IMR-90 (cell line): Measurements from ENCODE around the gene INAVA. TPM values are rescaled to one million over a fixed set of nuclear protein-coding genes. Genes with fewer than 3 reads are reported as not detected.

ENCODE experiments used
- ATAC-seq: fragments of 200-7000 bp; cut with Tn5 transposase; 2 replicates; pipeline ENCODE4 v1.9.1; 2020; ENCODE audit warnings: low read depth, mild to moderate bottlenecking, moderate library complexity
- BruUV-seq: library from RNA; stranded (reverse); fragments of 400-500 nt; replicated peaks from 2 replicates; lab custom pipeline; 2021; lab: Mats Ljungman, UMichigan
- CTCF ChIA-PET: fragments of 300-600 bp; formaldehyde crosslinking; extraction: SDS; loops from one replicate; lab custom pipeline; 2021; ENCODE audit warnings: antibody characterized with exemption; lab: Yijun Ruan, JAX
- POLR2A ChIA-PET: fragments of 300-600 bp; sonication (Branson Sonifier 250); formaldehyde crosslinking; loops from one replicate; lab custom pipeline; 2022; ENCODE audit warnings: antibody characterized with exemption; ENCODE audit not compliant: unreplicated experiment; lab: Charles Lee
- DNase-seq: peaks from one replicate; pipeline ENCODE4 v3.0.0; 2013
- H2AFZ ChIP-seq: replicated peaks from 2 replicates; pipeline ENCODE3; 2013; ENCODE audit warnings: low read length, mild to moderate bottlenecking; ENCODE audit not compliant: poor library complexity
- H2AK5ac ChIP-seq: 2 replicates; pipeline ENCODE4 v1.6.1; 2013; ENCODE audit warnings: low read depth, low read length, inconsistent platforms
- H2AK9ac ChIP-seq: replicated peaks from 2 replicates; pipeline ENCODE3; 2013; ENCODE audit warnings: mild to moderate bottlenecking, low read depth, low read length, moderate library complexity; ENCODE audit not compliant: poor library complexity
- H2BK120ac ChIP-seq: 2 replicates; pipeline ENCODE4 v1.6.1; 2013; ENCODE audit warnings: low read depth, low read length, inconsistent platforms
- H2BK15ac ChIP-seq: 3 replicates; pipeline ENCODE4 v1.6.1; 2013; ENCODE audit warnings: low read depth, low read length, inconsistent platforms
- H2BK20ac ChIP-seq: 2 replicates; pipeline ENCODE4 v1.6.1; 2013; ENCODE audit warnings: low read depth, mild to moderate bottlenecking, inconsistent platforms, low read length, moderate library complexity
- H2BK5ac ChIP-seq: 2 replicates; pipeline ENCODE4 v1.6.1; 2013; ENCODE audit warnings: mild to moderate bottlenecking, low read depth, low read length, inconsistent platforms; ENCODE audit not compliant: poor library complexity, severe bottlenecking
- H3K14ac ChIP-seq: replicated peaks from 2 replicates; pipeline ENCODE4 v1.6.1; 2013; ENCODE audit warnings: low read depth, low read length, inconsistent platforms
- H3K18ac ChIP-seq: 2 replicates; pipeline ENCODE4 v1.6.1; 2013; ENCODE audit warnings: low read depth, low read length, control low read depth
- H3K23ac ChIP-seq: 2 replicates; pipeline ENCODE4 v1.6.1; 2013; ENCODE audit warnings: low read depth, low read length, inconsistent platforms
- H3K27ac ChIP-seq: 2 replicates; pipeline ENCODE4 v1.5.1; 2013; ENCODE audit warnings: mild to moderate bottlenecking, control low read depth, low read length; ENCODE audit not compliant: insufficient read depth
- H3K27me3 ChIP-seq: 2 replicates; pipeline ENCODE4 v1.6.1; 2013; ENCODE audit warnings: low read length; ENCODE audit not compliant: control insufficient read depth, insufficient read depth
- H3K36me3 ChIP-seq: 2 replicates; pipeline ENCODE4 v1.6.1; 2013; ENCODE audit warnings: low read length, mixed read lengths; ENCODE audit not compliant: control insufficient read depth, insufficient read depth
- H3K4ac ChIP-seq: 2 replicates; pipeline ENCODE4 v1.6.1; 2013; ENCODE audit warnings: low read depth, low read length, inconsistent platforms
- H3K4me1 ChIP-seq: 2 replicates; pipeline ENCODE4 v1.6.1; 2013; ENCODE audit warnings: low read length, mixed read lengths; ENCODE audit not compliant: control insufficient read depth, insufficient read depth
- H3K4me2 ChIP-seq: 2 replicates; pipeline ENCODE4 v1.6.1; 2013; ENCODE audit warnings: low read depth, mild to moderate bottlenecking, control low read depth, low read length, moderate library complexity
- H3K4me3 ChIP-seq: 2 replicates; pipeline ENCODE4 v1.5.1; 2013; ENCODE audit warnings: low read depth, mild to moderate bottlenecking, control low read depth, low read length, moderate library complexity; ENCODE audit not compliant: insufficient read depth
- H3K56ac ChIP-seq: 2 replicates; pipeline ENCODE4 v1.6.1; 2013; ENCODE audit warnings: low read length, inconsistent platforms; ENCODE audit not compliant: insufficient read depth; ENCODE audit errors: extremely low read depth
- H3K79me1 ChIP-seq, 2 experiments: 2 replicates each; pipeline ENCODE4 v1.6.1; 2013; ENCODE audit warnings: low read length in 2 of 2, inconsistent platforms in 1 of 2, low read depth in 1 of 2
- H3K9ac ChIP-seq: 2 replicates; pipeline ENCODE4 v1.6.1; 2013; ENCODE audit warnings: low read depth, low read length, control low read depth
- H3K9me1 ChIP-seq: 2 replicates; pipeline ENCODE4 v1.6.1; 2013; ENCODE audit warnings: low read length, inconsistent platforms; ENCODE audit not compliant: insufficient read depth
- H3K9me3 ChIP-seq: 2 replicates; pipeline ENCODE4 v1.6.1; 2013; ENCODE audit warnings: low read length; ENCODE audit not compliant: control insufficient read depth, insufficient read depth
- H4K20me1 ChIP-seq: 2 replicates; pipeline ENCODE4 v1.6.1; 2013; ENCODE audit warnings: low read length, inconsistent platforms; ENCODE audit not compliant: insufficient read depth
- H4K5ac ChIP-seq: 2 replicates; pipeline ENCODE4 v1.6.1; 2013; ENCODE audit warnings: mild to moderate bottlenecking, low read depth, low read length, control low read depth
- H4K8ac ChIP-seq, 2 experiments: 2 replicates each; pipeline ENCODE4 v1.6.1; 2013; ENCODE audit warnings: low read depth in 2 of 2, low read length in 2 of 2, control low read depth in 1 of 2, inconsistent platforms in 1 of 2
- H4K91ac ChIP-seq: 2 replicates; pipeline ENCODE4 v1.6.1; 2013; ENCODE audit warnings: low read depth, low read length, inconsistent platforms; ENCODE audit not compliant: insufficient read depth
- BHLHE40 ChIP-seq: fragments of 150-350 bp; IDR thresholded peaks from 2 replicates; pipeline ENCODE4 v1.6.1; 2016; ENCODE audit warnings: mild to moderate bottlenecking, low read depth, low read length
- CHD1 ChIP-seq: IDR thresholded peaks from 2 replicates; pipeline ENCODE4 v1.6.1; 2012; ENCODE audit warnings: low read depth, low read length, improper control_type of control experiment
- FOS ChIP-seq: fragments of 150-350 bp; IDR thresholded peaks from 2 replicates; pipeline ENCODE4 v1.6.1; 2016; ENCODE audit warnings: low read depth, low read length
- MAFK ChIP-seq: IDR thresholded peaks from 2 replicates; pipeline ENCODE4 v1.6.1; 2012; ENCODE audit warnings: low read depth, low read length, improper control_type of control experiment
- NFE2L2 ChIP-seq: fragments of 150-350 bp; IDR thresholded peaks from 2 replicates; pipeline ENCODE4 v1.6.1; 2016; ENCODE audit warnings: low read depth, mild to moderate bottlenecking, low read length
- RFX5 ChIP-seq: IDR thresholded peaks from 2 replicates; pipeline ENCODE4 v1.8.0; 2012; ENCODE audit warnings: low read depth, mild to moderate bottlenecking, low read length, moderate library complexity
- WGBS, 2 experiments: methylation state at CpG; one replicate each; pipeline versions ENCODE4 v1.1.5 to v1.1.7; 2013; ENCODE audit warnings: missing lambda C conversion rate in 2 of 2; ENCODE audit not compliant: insufficient read length in 1 of 2; ENCODE audit errors: extremely low coverage in 2 of 2; 5-methylcytosine and 5-hydroxymethylcytosine counted together
- dilution Hi-C: fragments of 300-500 bp; cut with HindIII; formaldehyde crosslinking; loops from one replicate; pipeline ENCODE4 v1.14.3; 2018; ENCODE audit warnings: low sequenced_read_pairs; ENCODE audit not compliant: unreplicated experiment
- in situ Hi-C: fragments of 300-500 bp; cut with MboI; formaldehyde crosslinking; loops from 3 replicates; pipeline ENCODE4 v1.14.3; 2019; ENCODE audit warnings: low sequenced_read_pairs, inconsistent platforms, mixed read lengths
- intact Hi-C: fragments of 100-400 bp; cut with micrococcal nuclease; formaldehyde crosslinking; loops from 2 replicates; pipeline ENCODE4 v1.10.0; 2022
- polyA plus RNA-seq, 3 experiments: library from polyadenylated mRNA; depleted of rRNA; stranded (reverse); fragments of >200 nt; gene quantifications; 2 replicates each; pipeline ENCODE4 v1.2.3, GENCODE V29; 2012; ENCODE audit warnings: low replicate concordance in 1 of 3
- total RNA-seq: library from RNA; depleted of rRNA; stranded (reverse); fragments of >200 nt; gene quantifications from 2 replicates; pipeline ENCODE4 v1.2.3, GENCODE V29; 2012

Gene INAVA
- total and polyA plus RNA-seq, 2 of the 4 experiments (the other 2 are of a cell fraction) = under 0.01 to 0.07 TPM

DNA sequence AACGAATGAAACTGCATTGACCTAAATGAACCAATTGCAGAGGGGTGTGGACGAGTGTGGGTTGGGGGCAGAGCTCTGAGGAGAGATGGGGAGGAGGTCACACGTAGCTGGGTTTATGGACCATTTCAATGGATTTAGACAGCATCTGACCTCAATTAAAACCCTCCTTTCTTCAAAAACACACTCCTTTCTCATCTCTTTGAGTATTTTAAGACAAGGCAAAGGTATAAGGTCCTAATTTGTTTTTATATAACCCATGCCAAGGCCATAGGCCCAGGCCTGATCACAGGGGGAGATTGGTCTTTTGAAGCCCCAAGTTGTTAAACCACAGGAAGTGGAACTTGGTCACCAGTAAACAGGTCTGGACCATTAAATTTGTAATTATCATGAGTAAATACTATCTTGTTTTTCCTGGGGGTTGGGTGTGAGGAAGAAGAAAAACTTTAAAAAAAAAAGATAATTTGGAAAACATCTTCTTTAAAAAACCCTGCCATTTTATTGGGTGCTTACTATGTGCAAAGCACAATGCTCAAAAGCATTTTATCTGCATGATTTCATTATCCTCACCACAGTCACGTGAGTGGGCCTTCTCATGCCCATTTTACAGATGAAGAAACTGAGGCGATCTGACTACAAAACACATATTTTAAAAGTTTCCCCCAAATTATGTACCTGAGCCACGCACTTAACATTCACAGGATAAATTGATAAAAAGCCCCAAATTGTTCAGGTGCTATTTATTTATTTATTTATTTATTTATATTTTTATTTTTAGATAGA lies 8.9 kb upstream of the INAVA start:
- H4K8ac ChIP-seq = no peak overlapping the region
- no peak overlapping the region for H3K4me3 ChIP-seq
- no peaks in the 10 kb centered on the region; the same call in 1 of the 2 replicates for H3K4me1 ChIP-seq
- TF ChIP-seq BHLHE40 (no peak), FOS (no peak), CHD1 (no peak), RFX5 (no peak), NFE2L2 (no peak), MAFK (no peak)
- dilution Hi-C loops = no loop called here
- no peak overlapping the region for H3K56ac ChIP-seq
- H3K4me2 ChIP-seq = no peak overlapping the region
- no peak overlapping the region for H3K18ac ChIP-seq
- no peak overlapping the region for H2BK15ac ChIP-seq
- no peak overlapping the region for H2BK20ac ChIP-seq
- CTCF ChIA-PET = no interaction called here
- no peak overlapping the region for H3K14ac ChIP-seq
- no peak overlapping the region for H2AK9ac ChIP-seq
- H3K4ac ChIP-seq = no peak overlapping the region
- no peaks in the 10 kb centered on the region for H3K9me1 ChIP-seq
- H3K9me3 ChIP-seq = no peaks in the 10 kb centered on the region
- in situ Hi-C loops = no loop called here
- H2AK5ac ChIP-seq = no peak overlapping the region
- no peak for DNase-seq
- H3K27me3 ChIP-seq = peaks cover 40% of the 10 kb centered on the region
- H4K5ac ChIP-seq = no peak overlapping the region
- H4K20me1 ChIP-seq = no peaks in the 10 kb centered on the region
- H3K27ac ChIP-seq = no peak overlapping the region
- no peak overlapping the region for H3K23ac ChIP-seq
- H4K91ac ChIP-seq = no peak overlapping the region
- WGBS, 2 experiments = 60% methylated on average over 1 of the region's 6 CpGs; no CpG with 5 or more reads in 1 of the 2 experiments
- BruUV-seq = no TSS peak
- no peak overlapping the region for H3K9ac ChIP-seq
- no peak overlapping the region for H2BK5ac ChIP-seq
- no peak for ATAC-seq
- H2BK120ac ChIP-seq = no peak overlapping the region
- no peak overlapping the region for H2AFZ ChIP-seq
- H3K36me3 ChIP-seq = no peaks in the 10 kb centered on the region
- intact Hi-C loops = loop anchor here (10.0 kb wide), 1 partner anchor 139 kb away; the partner anchor contains the start of gene KIF21B
- POLR2A ChIA-PET = no interaction called here
- H3K79me1 ChIP-seq = no peaks in the 10 kb centered on the region
